H1 (cell line): ENCODE measurements around the gene ANLN. TPM values are rescaled to one million over a fixed set of nuclear protein-coding genes. Genes with fewer than 3 reads are reported as not detected.

ENCODE experiments used
- BACH1 ChIP-seq: IDR thresholded peaks from 2 replicates; pipeline ENCODE4 v1.6.1; 2012; ENCODE audit warnings: low read length, improper control_type of control experiment
- CHD7 ChIP-seq: fragments of 300-600 bp; sonication (generic); IDR thresholded peaks from 2 replicates; pipeline ENCODE4 v1.7.1; 2012; ENCODE audit warnings: low read length, moderate library complexity, mild to moderate bottlenecking, inconsistent platforms; ENCODE audit not compliant: insufficient replicate concordance
- EP300 ChIP-seq, 2 experiments: IDR thresholded peaks; 1 replicate in 1 of 2; 2 replicates in 1 of 2; pipeline ENCODE4 v1.6.1; 2011 to 2012; ENCODE audit warnings: low read depth in 2 of 2, low read length in 2 of 2, mild to moderate bottlenecking in 2 of 2, borderline replicate concordance in 1 of 2, inconsistent platforms in 1 of 2, moderate library complexity in 1 of 2
- polyA plus RNA-seq, 7 experiments: library from polyadenylated mRNA; depleted of rRNA in 3 of 7; stranded (reverse) in 5 of 7; unstranded in 2 of 7; fragments of >200 nt in 5 of 7; fragments of 200-250 nt in 2 of 7; gene quantifications; 1 replicate in 5 of 7; 2 replicates in 1 of 7; 4 replicates in 1 of 7; pipeline versions ENCODE4 v1.2.1 to v1.2.3, GENCODE V29; 2011 to 2013; ENCODE audit warnings: missing spikeins in 2 of 7, mixed read lengths in 2 of 7
- total RNA-seq: library from RNA; stranded (reverse); fragmentation: NEBNext Ultra II Directional; extraction: Animal tissue kit (Norgen Biotek cat#: 25700); gene quantifications from 2 replicates; pipeline ENCODE4 v1.2.1, GENCODE V29; 2021

ANLN gene
- total and polyA plus RNA-seq, 2 of the 8 experiments (the other 6 are each of a cell fraction or from before 2014, with no cell fraction given) = 18.5 to 90.1 TPM

- TF ChIP-seq CHD7 (no peak), EP300 (IDR thresholded peaks at IDR 0.05; ENCODE audit: borderline replicate concordance in 1 of 2, low read depth in 2 of 2, low read length in 2 of 2) (no peak), BACH1 (no peak)
Measured at GRCh38 chr7:36420307-36420706, 30.6 kb downstream of the ANLN start (continued).
